GM12865 (cell line): ENCODE results near the gene KCNQ5.

Source experiments
- DNase-seq: peaks from one replicate; pipeline ENCODE4 v3.0.0; 2010; ENCODE audit warnings: low read depth
- H3K4me3 ChIP-seq: 2 replicates; pipeline ENCODE4 v1.5.1; 2011; ENCODE audit warnings: mild to moderate bottlenecking, low read depth, low read length, control low read depth
- CTCF ChIP-seq: IDR thresholded peaks from 2 replicates; pipeline ENCODE4 v1.5.1; 2011; ENCODE audit warnings: low read length, control low read depth, low read depth, inconsistent platforms; ENCODE audit not compliant: insufficient read depth; ENCODE audit errors: missing control alignments

KCNQ5 gene

DNA sequence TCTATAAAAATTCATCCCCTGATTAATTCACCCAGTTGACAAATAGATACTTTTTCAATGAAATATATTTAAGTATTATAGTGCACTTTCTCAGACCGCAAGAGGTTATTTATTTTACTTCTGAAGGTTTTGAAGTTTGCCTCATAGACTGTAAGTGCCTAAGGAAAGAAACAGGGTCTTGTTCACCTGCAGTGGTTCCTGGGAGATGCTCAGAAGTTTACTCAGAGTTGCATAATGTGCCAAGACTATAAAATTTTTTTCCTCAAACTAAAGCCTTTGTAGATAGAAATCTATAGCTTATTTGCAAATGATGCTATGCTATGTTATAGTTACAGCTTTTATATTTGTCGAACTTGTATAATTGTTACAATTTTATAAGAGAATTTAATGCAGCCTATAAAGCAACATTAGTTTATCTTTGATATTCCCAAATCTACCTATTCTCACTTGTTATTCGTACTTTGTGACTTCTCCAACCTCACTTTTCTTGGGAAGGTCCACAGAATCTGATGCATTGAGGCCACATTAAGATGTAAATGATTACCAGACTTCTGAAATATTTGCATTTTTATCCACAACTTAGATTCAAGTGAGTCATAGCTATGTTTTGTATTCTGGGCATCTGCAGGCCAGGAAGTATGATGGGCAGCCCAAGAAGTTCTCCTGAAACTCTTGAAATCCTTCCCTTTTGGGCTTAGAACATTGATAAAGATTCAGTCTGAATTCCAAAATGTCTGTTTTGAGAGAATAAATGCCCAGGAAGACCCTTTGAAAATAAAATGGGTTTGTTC is 35.7 kb downstream of the KCNQ5 start:
- no peak overlapping the region for H3K4me3 ChIP-seq
- DNase-seq, result no peak
- TF ChIP-seq CTCF, result no peak

- TF ChIP-seq CTCF, result no peak
- H3K4me3 ChIP-seq, result no peak overlapping the region
- no peak for DNase-seq
Observed at GRCh38 chr6:72659754-72660153, 37.9 kb downstream of the KCNQ5 start.

DNA sequence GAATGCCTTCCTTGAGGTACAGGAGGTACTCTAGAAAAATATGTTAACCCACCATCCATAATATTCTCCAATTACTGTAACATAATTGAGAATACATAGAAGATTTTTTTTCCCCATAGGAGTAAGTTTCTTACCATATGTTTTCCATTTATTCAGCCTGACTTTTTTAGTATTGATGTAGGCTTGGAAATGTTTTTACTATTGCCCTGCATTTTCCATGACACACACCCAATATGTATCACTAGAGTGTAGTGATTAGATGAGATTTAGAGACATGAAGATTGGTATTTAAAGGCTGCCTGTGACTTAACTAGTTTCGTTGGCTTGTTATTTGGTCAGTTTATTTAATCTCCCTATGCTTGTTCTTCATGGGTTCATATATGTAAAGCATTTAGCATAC is 39.5 kb downstream of the KCNQ5 start:
- no peak for DNase-seq
- no peak for TF ChIP-seq CTCF

GRCh38 chr6:72665599-72665998 is 43.7 kb downstream of the KCNQ5 start:
- no peak overlapping the region for H3K4me3 ChIP-seq
- no peak for DNase-seq
- no peak for TF ChIP-seq CTCF

More for the DNA sequence above, 39.5 kb downstream of the KCNQ5 start:
- no peak overlapping the region for H3K4me3 ChIP-seq

GRCh38 chr6:72669324-72669723 is 47.5 kb downstream of the KCNQ5 start:
- no peak for DNase-seq
- no peak for TF ChIP-seq CTCF
- no peak overlapping the region for H3K4me3 ChIP-seq

- TF ChIP-seq CTCF, result no peak
Observed at GRCh38 chr6:72672906-72673305, 51.0 kb downstream of the KCNQ5 start.

DNA sequence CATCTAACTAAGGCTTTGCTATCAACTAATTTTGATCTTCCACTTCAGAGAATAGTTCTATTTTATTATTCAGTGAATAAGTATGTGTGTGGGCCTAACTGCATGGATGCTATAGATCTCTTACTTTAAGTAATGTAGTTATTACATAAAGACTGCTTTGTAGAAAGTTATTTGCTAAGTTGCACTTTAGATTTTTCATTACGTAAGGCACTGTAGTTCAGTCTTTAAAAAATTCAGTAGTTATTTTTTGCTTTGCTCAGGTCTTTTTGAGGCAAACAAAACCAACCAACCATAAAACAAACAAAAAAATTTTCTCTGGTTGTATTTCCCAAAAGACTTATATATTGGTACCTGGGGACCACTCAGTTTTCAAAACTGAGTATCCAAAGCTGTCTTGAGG is 53.0 kb downstream of the KCNQ5 start:
- no peak for TF ChIP-seq CTCF
- no peak overlapping the region for H3K4me3 ChIP-seq
- no peak for DNase-seq

More at GRCh38 chr6:72672906-72673305, 51.0 kb downstream of the KCNQ5 start:
- no peak for DNase-seq
- no peak overlapping the region for H3K4me3 ChIP-seq
